Measurements from ENCODE around the gene FOXL1. TPM values are rescaled to one million over a fixed set of nuclear protein-coding genes. Genes with fewer than 3 reads are reported as not detected.

The FOXL1 gene
- polyA plus RNA-seq, 1 donor (not counting 4 experiments of a cell fraction or from before 2014, with no cell fraction given): 0.10 TPM

DNA sequence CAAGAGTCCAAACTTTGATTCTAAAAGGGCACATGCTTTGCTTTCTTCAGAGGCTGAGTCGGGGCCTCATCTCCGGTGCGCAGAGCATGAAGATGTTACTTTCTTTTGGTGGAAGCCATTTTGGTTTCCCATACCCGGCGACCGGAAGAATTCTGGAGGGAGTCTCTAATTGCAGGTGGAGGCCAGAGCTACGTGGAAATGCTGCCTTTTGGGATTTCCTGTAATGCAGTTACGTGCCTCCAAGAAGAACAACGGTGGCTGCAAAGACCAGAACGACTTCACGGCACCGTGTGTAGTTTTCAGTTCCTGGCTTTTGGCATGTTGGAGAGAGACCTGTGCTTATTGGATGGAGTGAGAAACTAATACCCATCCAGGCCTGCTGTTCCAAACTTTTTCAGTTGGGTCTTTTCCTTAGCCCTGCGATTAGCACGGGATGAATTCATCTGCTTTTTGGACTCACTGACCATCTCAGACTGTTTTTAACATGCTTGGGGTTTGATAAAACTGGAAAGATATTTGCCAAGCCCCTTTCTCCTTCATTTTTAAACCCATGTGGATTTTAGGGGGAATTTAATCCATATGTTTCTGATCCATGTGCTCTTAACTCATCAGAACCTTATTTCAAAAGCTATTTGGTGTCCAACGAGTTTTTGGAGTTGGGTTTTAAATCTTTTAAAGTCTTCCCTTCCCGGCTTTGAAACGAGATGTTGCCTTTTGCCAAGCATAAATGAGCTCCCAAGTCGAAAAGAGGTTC is 19.0 kb downstream of the FOXL1 start:
- FAIRE-seq (no peak), DNase-seq (ENCODE audit: low read depth, low spot score) (no peak)
- H3K4me3 ChIP-seq (ENCODE audit: control insufficient read depth in 2 of 3, extremely low read depth in 1 of 3, insufficient read depth in 2 of 3, low read depth in 1 of 3, low read length in 3 of 3): no peak overlapping the region
- H3K4me1 ChIP-seq (ENCODE audit: control insufficient read depth, extremely low read depth, insufficient read depth, low read length): no peaks in the 10 kb centered on the region
- H2AFZ ChIP-seq (ENCODE audit: control insufficient read depth, low read length): no peak overlapping the region
- H3K9me3 ChIP-seq (ENCODE audit: control insufficient read depth, low read depth, low read length): no peaks in the 10 kb centered on the region
- H3K79me2 ChIP-seq (ENCODE audit: control insufficient read depth, insufficient read depth, low read length): no peaks in the 10 kb centered on the region
- TF ChIP-seq EZH2 (IDR thresholded peaks at IDR 0.05; ENCODE audit: low read length): no peak
- TF ChIP-seq, protein P1, sequence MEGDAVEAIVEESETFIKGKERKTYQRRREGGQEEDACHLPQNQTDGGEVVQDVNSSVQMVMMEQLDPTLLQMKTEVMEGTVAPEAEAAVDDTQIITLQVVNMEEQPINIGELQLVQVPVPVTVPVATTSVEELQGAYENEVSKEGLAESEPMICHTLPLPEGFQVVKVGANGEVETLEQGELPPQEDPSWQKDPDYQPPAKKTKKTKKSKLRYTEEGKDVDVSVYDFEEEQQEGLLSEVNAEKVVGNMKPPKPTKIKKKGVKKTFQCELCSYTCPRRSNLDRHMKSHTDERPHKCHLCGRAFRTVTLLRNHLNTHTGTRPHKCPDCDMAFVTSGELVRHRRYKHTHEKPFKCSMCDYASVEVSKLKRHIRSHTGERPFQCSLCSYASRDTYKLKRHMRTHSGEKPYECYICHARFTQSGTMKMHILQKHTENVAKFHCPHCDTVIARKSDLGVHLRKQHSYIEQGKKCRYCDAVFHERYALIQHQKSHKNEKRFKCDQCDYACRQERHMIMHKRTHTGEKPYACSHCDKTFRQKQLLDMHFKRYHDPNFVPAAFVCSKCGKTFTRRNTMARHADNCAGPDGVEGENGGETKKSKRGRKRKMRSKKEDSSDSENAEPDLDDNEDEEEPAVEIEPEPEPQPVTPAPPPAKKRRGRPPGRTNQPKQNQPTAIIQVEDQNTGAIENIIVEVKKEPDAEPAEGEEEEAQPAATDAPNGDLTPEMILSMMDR (optimal IDR thresholded peaks at IDR 0.05 in 1 of 3, IDR thresholded peaks at IDR 0.05 in 1 of 3, conservative IDR thresholded peaks at IDR 0.05 in 1 of 3; ENCODE audit: extremely low read depth in 1 of 3, insufficient read depth in 2 of 3, low read length in 3 of 3): no peak
- H3K9ac ChIP-seq (ENCODE audit: control insufficient read depth, extremely low read depth, insufficient read depth, low read length): no peak overlapping the region
- no peak overlapping the region for H3K4me2 ChIP-seq (ENCODE audit: control insufficient read depth, extremely low read depth, insufficient read depth, low read depth, low read length)
- H3K27me3 ChIP-seq (ENCODE audit: control insufficient read depth, extremely low read depth, insufficient read depth, low read length): peaks cover 47% of the 10 kb centered on the region
- no peak overlapping the region for H3K27ac ChIP-seq (ENCODE audit: control insufficient read depth, insufficient read depth, low read length)
- no peaks in the 10 kb centered on the region for H3K36me3 ChIP-seq (ENCODE audit: control insufficient read depth in 2 of 2, extremely low read depth in 1 of 2, insufficient read depth in 2 of 2, low read length in 2 of 2)
- dilution Hi-C loops (cut with MboI; ENCODE audit: extremely low pct_ligation_motif_present, low sequenced_read_pairs): no loop called here
- no peaks in the 10 kb centered on the region for H4K20me1 ChIP-seq (ENCODE audit: control insufficient read depth, extremely low read depth, insufficient read depth, low read length)
- H3K9me1 ChIP-seq (ENCODE audit: control insufficient read depth, extremely low read depth, insufficient read depth, low read length): no peaks in the 10 kb centered on the region

DNA sequence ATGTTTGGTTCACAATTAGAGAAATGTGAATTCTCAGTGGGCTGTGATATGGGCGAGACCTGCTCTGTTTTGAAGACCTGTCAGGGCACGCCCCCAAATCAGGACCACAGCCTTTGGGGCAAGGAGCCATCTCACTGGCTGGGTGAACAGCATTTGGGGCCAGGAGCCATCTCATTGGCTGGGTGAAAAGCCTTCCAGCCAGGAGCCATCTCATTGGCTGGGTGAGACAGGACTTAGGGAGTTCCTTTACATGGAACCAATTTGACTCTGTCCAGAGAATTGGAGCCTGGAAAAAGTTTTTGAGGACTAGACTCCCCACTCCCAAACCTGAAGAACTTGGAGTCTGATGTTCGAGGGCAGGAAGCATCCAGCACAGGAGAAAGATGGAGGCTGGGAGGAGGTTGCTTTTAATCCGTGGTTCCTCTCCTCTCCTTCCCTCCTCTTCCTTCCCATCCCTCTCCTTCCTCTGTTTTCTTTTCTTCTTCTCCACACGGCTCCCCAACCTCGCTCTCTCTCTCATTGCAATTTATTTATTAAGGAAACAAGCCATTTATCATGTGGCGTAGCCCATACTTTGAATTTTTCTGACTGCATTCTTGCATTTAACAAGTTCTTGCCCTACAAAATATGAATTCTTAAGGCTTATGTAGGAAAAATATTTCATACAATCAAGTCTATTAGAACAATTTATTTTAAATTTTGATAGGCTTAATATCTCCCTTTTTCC is 19.7 kb downstream of the FOXL1 start:
- dilution Hi-C loops (cut with MboI; ENCODE audit: extremely low pct_ligation_motif_present, low sequenced_read_pairs): no loop called here
- FAIRE-seq (no peak), DNase-seq (ENCODE audit: low read depth, low spot score) (no peak)
- no peaks in the 10 kb centered on the region for H3K36me3 ChIP-seq (ENCODE audit: control insufficient read depth in 2 of 2, extremely low read depth in 1 of 2, insufficient read depth in 2 of 2, low read length in 2 of 2)
- no peak overlapping the region for H3K27ac ChIP-seq (ENCODE audit: control insufficient read depth, insufficient read depth, low read length)
- no peak overlapping the region for H3K4me3 ChIP-seq (ENCODE audit: control insufficient read depth in 2 of 3, extremely low read depth in 1 of 3, insufficient read depth in 2 of 3, low read depth in 1 of 3, low read length in 3 of 3)
- no peaks in the 10 kb centered on the region for H3K4me1 ChIP-seq (ENCODE audit: control insufficient read depth, extremely low read depth, insufficient read depth, low read length)
- H3K9me3 ChIP-seq (ENCODE audit: control insufficient read depth, low read depth, low read length): no peaks in the 10 kb centered on the region
- H3K79me2 ChIP-seq (ENCODE audit: control insufficient read depth, insufficient read depth, low read length): no peaks in the 10 kb centered on the region
- no peaks in the 10 kb centered on the region for H4K20me1 ChIP-seq (ENCODE audit: control insufficient read depth, extremely low read depth, insufficient read depth, low read length)
- H3K9ac ChIP-seq (ENCODE audit: control insufficient read depth, extremely low read depth, insufficient read depth, low read length): no peak overlapping the region
- H3K27me3 ChIP-seq (ENCODE audit: control insufficient read depth, extremely low read depth, insufficient read depth, low read length): peaks cover 41% of the 10 kb centered on the region
- no peak overlapping the region for H2AFZ ChIP-seq (ENCODE audit: control insufficient read depth, low read length)
- H3K4me2 ChIP-seq (ENCODE audit: control insufficient read depth, extremely low read depth, insufficient read depth, low read depth, low read length): no peak overlapping the region
- TF ChIP-seq, protein P1 (optimal IDR thresholded peaks at IDR 0.05 in 1 of 3, IDR thresholded peaks at IDR 0.05 in 1 of 3, conservative IDR thresholded peaks at IDR 0.05 in 1 of 3; ENCODE audit: extremely low read depth in 1 of 3, insufficient read depth in 2 of 3, low read length in 3 of 3): no peak
- TF ChIP-seq EZH2 (IDR thresholded peaks at IDR 0.05; ENCODE audit: low read length): no peak
- H3K9me1 ChIP-seq (ENCODE audit: control insufficient read depth, extremely low read depth, insufficient read depth, low read length): no peaks in the 10 kb centered on the region

Measured in keratinocyte (primary cell).